CD14-positive monocyte (primary cell): ENCODE results near the gene NANOS3. TPM values are rescaled to one million over a fixed set of nuclear protein-coding genes. Genes with fewer than 3 reads are reported as not detected.

ENCODE experiments used
- DNase-seq, 3 donors: peaks; one replicate each; pipeline ENCODE4 v3.0.0-alpha.2; 2011 to 2022
- H2AFZ ChIP-seq: 2 replicates; pipeline ENCODE4 v1.6.0; 2012; ENCODE audit warnings: mild to moderate bottlenecking, low read depth, low read length, inconsistent platforms; ENCODE audit not compliant: insufficient read depth, poor library complexity, severe bottlenecking
- H3K27ac ChIP-seq, 2 donors: 1 replicate in 1 of 2; 2 replicates in 1 of 2; pipeline ENCODE4 v1.5.1; 2012 to 2013; ENCODE audit warnings: low read length in 2 of 2, control low read depth in 1 of 2, inconsistent platforms in 1 of 2, low read depth in 1 of 2, mild to moderate bottlenecking in 1 of 2
- H3K27me3 ChIP-seq, 2 donors: one replicate each; pipeline versions ENCODE4 v1.6.0 to v1.6.1; 2011 to 2013; ENCODE audit warnings: low read length in 2 of 2; ENCODE audit not compliant: control insufficient read depth in 2 of 2, insufficient read depth in 2 of 2
- H3K36me3 ChIP-seq, 2 donors: replicated peaks in 1 of 2; 1 replicate in 1 of 2; 2 replicates in 1 of 2; pipeline versions ENCODE4 v1.5.1 to v1.6.1; 2012 to 2013; ENCODE audit warnings: low read length in 2 of 2, control low read depth in 1 of 2, inconsistent platforms in 1 of 2, mild to moderate bottlenecking in 1 of 2; ENCODE audit not compliant: insufficient read depth in 2 of 2, control insufficient read depth in 1 of 2
- H3K4me1 ChIP-seq, 2 donors: 1 replicate in 1 of 2; 2 replicates in 1 of 2; pipeline versions ENCODE4 v1.5.1 to v1.6.1; 2012 to 2013; ENCODE audit warnings: low read length in 2 of 2, control low read depth in 1 of 2, inconsistent platforms in 1 of 2, mild to moderate bottlenecking in 1 of 2, moderate library complexity in 1 of 2; ENCODE audit not compliant: insufficient read depth in 2 of 2, control insufficient read depth in 1 of 2
- H3K4me2 ChIP-seq: replicated peaks from 2 replicates; pipeline ENCODE3; 2012; ENCODE audit warnings: low read length, moderate library complexity, mild to moderate bottlenecking; ENCODE audit not compliant: poor library complexity, severe bottlenecking; ENCODE audit errors: extremely low read depth
- H3K4me3 ChIP-seq, 3 experiments: fragments of 200-600 bp in 1 of 3; sonication (generic) in 1 of 3; replicated peaks in 1 of 3; 1 replicate in 2 of 3; 2 replicates in 1 of 3; pipeline ENCODE4 v1.5.1; 2011 to 2013; ENCODE audit warnings: low read length in 3 of 3, mild to moderate bottlenecking in 3 of 3, control low read depth in 2 of 3, low read depth in 2 of 3, inconsistent platforms in 1 of 3, moderate library complexity in 1 of 3
- H3K79me2 ChIP-seq: 2 replicates; pipeline ENCODE4 v1.6.0; 2012; ENCODE audit warnings: mild to moderate bottlenecking, control low read depth, inconsistent platforms, low read length, moderate library complexity; ENCODE audit not compliant: insufficient read depth
- H3K9ac ChIP-seq: 2 replicates; pipeline ENCODE4 v1.6.0; 2017; ENCODE audit warnings: low read length, mild to moderate bottlenecking; ENCODE audit not compliant: insufficient read depth, poor library complexity, severe bottlenecking
- H3K9me3 ChIP-seq, 2 donors: replicated peaks in 1 of 2; 1 replicate in 1 of 2; 2 replicates in 1 of 2; pipeline versions ENCODE4 v1.5.1 to v1.6.1; 2012 to 2013; ENCODE audit warnings: low read length in 2 of 2, control low read depth in 1 of 2; ENCODE audit not compliant: control insufficient read depth in 1 of 2, insufficient read depth in 1 of 2
- H4K20me1 ChIP-seq: 2 replicates; pipeline ENCODE4 v1.6.0; 2012; ENCODE audit warnings: mild to moderate bottlenecking, low read length, control low read depth, moderate library complexity; ENCODE audit not compliant: insufficient read depth
- H3K27ac Mint-ChIP-seq, 7 donors: one replicate each; pipeline ENCODE4 v1.8.0; 2020; ENCODE audit warnings: mild to moderate bottlenecking in 7 of 7, mixed read lengths in 7 of 7, moderate library complexity in 6 of 7, inconsistent platforms in 2 of 7
- H3K27me3 Mint-ChIP-seq, 3 donors: one replicate each; pipeline ENCODE4 v1.8.0; 2021 to 2022; ENCODE audit warnings: low read depth in 3 of 3, mild to moderate bottlenecking in 3 of 3, mixed read lengths in 3 of 3, moderate library complexity in 3 of 3, inconsistent platforms in 1 of 3
- H3K36me3 Mint-ChIP-seq, 2 donors: one replicate each; pipeline ENCODE4 v1.8.0; 2020; ENCODE audit warnings: mixed read lengths in 2 of 2, inconsistent platforms in 1 of 2, mild to moderate bottlenecking in 1 of 2
- H3K4me1 Mint-ChIP-seq: one replicate; pipeline ENCODE4 v1.8.0; 2020; ENCODE audit warnings: mild to moderate bottlenecking, mixed read lengths
- H3K4me3 Mint-ChIP-seq, 2 donors: one replicate each; pipeline ENCODE4 v1.8.0; 2020; ENCODE audit warnings: mild to moderate bottlenecking in 2 of 2, mixed read lengths in 2 of 2, moderate library complexity in 1 of 2
- H3K9me3 Mint-ChIP-seq, 7 donors: one replicate each; pipeline ENCODE4 v1.8.0; 2020 to 2022; ENCODE audit warnings: mixed read lengths in 7 of 7, mild to moderate bottlenecking in 6 of 7, moderate library complexity in 6 of 7, inconsistent platforms in 2 of 7
- CTCF ChIP-seq: fragments of 200-600 bp; IDR thresholded peaks from one replicate; pipeline ENCODE4 v1.8.0; 2022; ENCODE audit warnings: antibody characterized with exemption, mild to moderate bottlenecking
- WGBS: methylation state at CpG from one replicate; pipeline ENCODE4 v1.1.5; 2013; ENCODE audit warnings: missing lambda C conversion rate; ENCODE audit not compliant: insufficient coverage; 5-methylcytosine and 5-hydroxymethylcytosine counted together
- intact Hi-C, 2 donors: fragments of 100-400 bp; cut with micrococcal nuclease; formaldehyde crosslinking; loops; one replicate each; pipeline versions ENCODE4 v1.15.0 to v1.15.1; 2023
- polyA plus RNA-seq, 3 donors: library from polyadenylated mRNA; depleted of rRNA in 1 of 3; unstranded in 2 of 3; stranded (reverse) in 1 of 3; fragments of 300-500 nt in 2 of 3; fragments of >200 nt in 1 of 3; fragmentation: Illumina TruSeq in 2 of 3; gene quantifications; 1 replicate in 2 of 3; 2 replicates in 1 of 3; pipeline ENCODE4 v1.2.3, GENCODE V29; 2012 to 2021

NANOS3 gene
- polyA plus RNA-seq, 3 donors, result not detected

DNA sequence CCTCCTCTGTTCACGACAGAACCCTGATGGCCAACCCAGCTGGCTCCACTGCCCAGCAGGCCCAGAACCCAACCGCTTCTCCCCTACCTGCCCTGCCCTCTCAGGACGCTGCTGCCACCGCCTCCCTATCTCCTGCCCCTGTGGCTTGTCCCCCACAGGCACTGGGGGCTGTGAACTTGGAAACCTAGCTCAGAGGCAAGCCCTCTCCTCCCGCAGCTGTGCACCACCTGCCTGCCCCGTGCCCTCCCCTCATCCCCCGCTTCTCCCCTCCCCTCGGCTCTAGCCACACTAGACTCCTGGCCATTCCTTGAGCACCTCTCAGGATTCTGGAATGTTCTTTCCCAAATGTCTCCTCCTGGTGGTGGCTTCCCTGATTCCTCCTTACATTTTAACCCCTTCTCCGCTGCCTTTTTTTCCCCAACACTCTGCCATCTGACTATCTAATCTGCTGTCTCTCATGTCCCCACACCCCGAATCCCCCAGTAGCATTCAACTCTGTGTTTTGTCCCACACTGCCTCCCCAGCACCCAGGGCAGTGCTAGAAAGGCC lies 6.7 kb downstream of the NANOS3 start:
- Histone ChIP-seq H3K27ac (no peak overlapping the region), H2AFZ (no peak overlapping the region), H3K4me1 (peaks cover 31 to 40% of the 10 kb centered on the region in 2 donors), H3K79me2 (no peaks in the 10 kb centered on the region), H3K4me3 (no peak overlapping the region), H3K9ac (no peak overlapping the region), H3K4me2 (no peak overlapping the region), H3K27me3 (peaks cover 0 to 16% of the 10 kb centered on the region in 2 donors), H3K36me3 (no peaks in the 10 kb centered on the region), H3K9me3 (no peaks in the 10 kb centered on the region), H4K20me1 (no peaks in the 10 kb centered on the region)
- 84% methylated on average over 8 of the region's 10 CpGs for WGBS
- intact Hi-C loops, result loop anchor here (5.0 to 10.0 kb wide), 4 partner anchors 161 to 461 kb away; partner anchors contain the start of genes ASF1B (in 1 of the 2) and MISP3 (in 1 of the 2)
- Mint-ChIP-seq H3K36me3 (no peaks in the 10 kb centered on the region), H3K27ac (peak overlapping the region in 1 of 7 donors; percentile 19), H3K4me3 (peak overlapping the region in 1 of 2 donors; percentile 19), H3K4me1 (peaks cover 33% of the 10 kb centered on the region), H3K27me3 (peaks cover 13 to 31% (median 20%) of the 10 kb centered on the region in 3 donors), H3K9me3 (peaks cover 0 to 4% (median 0%) of the 10 kb centered on the region in 7 donors)
- TF ChIP-seq CTCF, result no peak
- no peak for DNase-seq

DNA sequence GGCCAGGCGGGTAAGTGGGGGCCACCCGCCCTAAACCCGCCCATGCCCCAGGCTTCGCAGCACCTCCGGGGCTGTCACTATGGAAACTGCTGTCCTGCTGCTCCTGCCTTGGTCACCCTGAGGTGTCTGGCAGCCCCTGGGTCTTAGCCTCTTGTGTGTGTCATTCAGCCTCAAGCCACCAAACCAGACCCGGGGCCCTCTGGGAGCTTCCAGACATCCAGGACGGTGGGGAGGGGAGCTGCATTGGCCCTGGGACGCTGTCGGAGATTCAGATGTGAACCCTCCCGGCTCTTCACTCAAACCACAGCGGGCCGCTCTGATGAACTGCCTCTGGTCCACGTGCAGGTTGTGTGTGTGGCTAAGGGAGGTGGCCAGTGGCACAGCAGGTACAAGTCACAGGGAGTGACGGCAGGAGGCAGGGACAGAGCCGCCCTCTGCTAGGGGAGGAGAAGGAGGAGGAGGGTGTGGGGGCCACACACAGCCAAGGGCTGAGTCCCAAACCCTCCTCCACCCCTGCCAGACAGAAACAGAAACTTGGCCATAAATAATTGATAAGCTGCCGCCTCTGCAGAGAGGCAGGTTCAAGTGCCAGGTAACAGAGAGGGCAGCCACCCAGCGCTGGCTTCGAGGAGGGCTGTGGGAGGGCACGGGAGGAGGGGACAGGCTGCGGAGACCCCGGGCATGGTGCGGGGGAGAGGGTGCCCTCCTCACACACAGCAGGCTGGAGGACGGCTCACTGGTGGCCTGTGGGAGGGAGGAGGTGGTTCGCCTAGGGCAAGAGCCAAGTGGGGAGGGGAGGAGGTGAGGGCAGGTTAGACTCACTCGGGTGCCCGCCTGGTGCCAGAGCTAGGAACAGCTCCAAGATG lies 8.0 kb downstream of the NANOS3 start:
- no peaks in the 10 kb centered on the region for H3K79me2 ChIP-seq
- H3K9me3 ChIP-seq, result no peaks in the 10 kb centered on the region
- intact Hi-C loops, result loop anchor here (5.0 to 10.0 kb wide), 4 partner anchors 160 to 460 kb away; partner anchors contain the start of genes ASF1B (in 1 of the 2) and MISP3 (in 1 of the 2)
- DNase-seq, result no peak
- no peak for TF ChIP-seq CTCF
- 98% methylated on average over 16 of the region's 26 CpGs for WGBS
- no peak overlapping the region for H3K27ac Mint-ChIP-seq
- peaks cover 0 to 16% of the 10 kb centered on the region in 2 donors for H3K27me3 ChIP-seq
- H3K9me3 Mint-ChIP-seq, result peaks cover 0 to 4% (median 0%) of the 10 kb centered on the region in 7 donors
- no peak overlapping the region for H3K27ac ChIP-seq
- no peak overlapping the region for H3K9ac ChIP-seq
- H2AFZ ChIP-seq, result no peak overlapping the region
- no peaks in the 10 kb centered on the region for H4K20me1 ChIP-seq
- peaks cover 24% of the 10 kb centered on the region for H3K4me1 Mint-ChIP-seq
- H3K4me3 ChIP-seq, result no peak overlapping the region
- peaks cover 10 to 30% (median 20%) of the 10 kb centered on the region in 3 donors for H3K27me3 Mint-ChIP-seq
- H3K36me3 ChIP-seq, result no peaks in the 10 kb centered on the region
- no peak overlapping the region for H3K4me3 Mint-ChIP-seq
- peaks cover 28% of the 10 kb centered on the region in 2 donors for H3K4me1 ChIP-seq
- no peaks in the 10 kb centered on the region for H3K36me3 Mint-ChIP-seq
- H3K4me2 ChIP-seq, result no peak overlapping the region
